DMS79 (cell line): Measurements from ENCODE around the gene LRIG2.

Experiments
- DNase-seq: peaks from one replicate; lab custom pipeline; 2025; lab: John Stamatoyannopoulos, UW

The LRIG2 gene

DNA sequence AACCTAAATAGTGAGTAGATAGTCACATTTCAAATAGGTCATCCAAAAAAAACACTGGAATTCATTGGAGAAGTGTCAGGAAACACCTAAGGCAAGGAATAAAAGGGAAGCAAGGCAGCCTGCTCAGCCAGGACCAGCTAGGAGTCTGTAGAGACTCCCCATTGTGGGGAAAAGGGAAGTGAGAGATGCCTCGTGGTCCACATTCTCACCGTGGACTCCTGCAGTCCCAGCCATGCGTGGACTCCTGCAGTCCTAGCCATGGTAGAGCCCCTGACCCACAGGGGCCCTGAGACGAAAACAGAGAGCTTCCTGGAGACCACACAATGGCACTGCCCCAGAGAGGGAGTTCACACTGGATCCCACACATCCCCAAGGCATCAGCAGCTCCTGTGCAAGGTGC lies 97.5 kb downstream of the LRIG2 start:
- no peak for DNase-seq

DNA sequence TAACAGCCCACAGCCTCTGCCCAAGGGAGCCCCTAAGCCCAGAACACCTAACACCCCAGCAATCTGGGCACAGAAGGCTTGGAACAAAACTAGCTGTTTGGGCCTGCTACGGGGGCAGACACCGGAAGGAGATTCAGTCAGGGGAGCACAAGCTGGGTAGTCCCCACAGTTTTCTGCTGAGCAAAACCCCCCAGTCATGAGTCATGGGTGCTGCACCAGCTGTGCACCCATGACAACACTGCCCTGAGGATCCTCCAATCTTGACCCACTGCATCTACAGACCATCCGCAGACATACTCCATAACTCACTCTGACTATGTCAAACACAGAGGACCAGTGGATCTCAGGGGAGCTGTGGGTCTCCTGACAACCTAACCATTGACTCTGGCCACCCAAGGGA lies 105.1 kb downstream of the LRIG2 start:
- DNase-seq = no peak

DNA sequence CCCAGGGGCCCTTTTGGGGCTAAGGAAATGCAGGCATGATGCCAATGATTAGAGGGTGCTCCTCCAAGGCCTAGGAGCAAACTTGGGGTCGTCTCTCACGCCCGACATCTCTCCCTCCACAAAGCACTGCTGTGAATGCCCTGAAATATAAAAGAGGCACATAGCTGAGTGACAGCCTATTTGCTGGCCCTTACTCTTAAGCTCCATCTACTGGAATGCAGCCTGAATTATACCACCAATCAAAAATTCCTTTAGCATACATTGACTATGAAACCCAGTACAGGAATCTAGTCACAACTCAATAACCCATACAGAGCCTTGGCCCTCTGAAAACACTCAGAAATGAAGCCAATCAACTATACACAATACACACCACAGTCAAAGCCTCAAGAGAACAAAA lies 105.5 kb downstream of the LRIG2 start:
- no peak for DNase-seq
